IMR-90 (cell line): ENCODE data around the gene HOXA13. TPM values are rescaled to one million over a fixed set of nuclear protein-coding genes. Genes with fewer than 3 reads are reported as not detected.

Experiments used
- BHLHE40 ChIP-seq: fragments of 150-350 bp; IDR thresholded peaks from 2 replicates; pipeline ENCODE4 v1.6.1; 2016; ENCODE audit warnings: mild to moderate bottlenecking, low read depth, low read length
- CEBPB ChIP-seq: IDR thresholded peaks from 2 replicates; pipeline ENCODE4 v1.6.1; 2012; ENCODE audit warnings: low read depth, low read length, improper control_type of control experiment
- MAFK ChIP-seq: IDR thresholded peaks from 2 replicates; pipeline ENCODE4 v1.6.1; 2012; ENCODE audit warnings: low read depth, low read length, improper control_type of control experiment
- MAZ ChIP-seq: IDR thresholded peaks from 2 replicates; pipeline ENCODE4 v1.6.1; 2012; ENCODE audit warnings: low read depth, mild to moderate bottlenecking, low read length, improper control_type of control experiment, moderate library complexity, borderline replicate concordance
- MXI1 ChIP-seq: IDR thresholded peaks from 2 replicates; pipeline ENCODE4 v1.6.1; 2012; ENCODE audit warnings: low read depth, mild to moderate bottlenecking, low read length, moderate library complexity, borderline replicate concordance
- NFE2L2 ChIP-seq: fragments of 150-350 bp; IDR thresholded peaks from 2 replicates; pipeline ENCODE4 v1.6.1; 2016; ENCODE audit warnings: low read depth, mild to moderate bottlenecking, low read length
- RCOR1 ChIP-seq: IDR thresholded peaks from 2 replicates; pipeline ENCODE4 v1.6.1; 2012; ENCODE audit warnings: mild to moderate bottlenecking, low read length, improper control_type of control experiment; ENCODE audit not compliant: insufficient replicate concordance
- RFX5 ChIP-seq: IDR thresholded peaks from 2 replicates; pipeline ENCODE4 v1.8.0; 2012; ENCODE audit warnings: low read depth, mild to moderate bottlenecking, low read length, moderate library complexity
- polyA plus RNA-seq, 3 experiments: library from polyadenylated mRNA; depleted of rRNA; stranded (reverse); fragments of >200 nt; gene quantifications; 2 replicates each; pipeline ENCODE4 v1.2.3, GENCODE V29; 2012; ENCODE audit warnings: low replicate concordance in 1 of 3
- total RNA-seq: library from RNA; depleted of rRNA; stranded (reverse); fragments of >200 nt; gene quantifications from 2 replicates; pipeline ENCODE4 v1.2.3, GENCODE V29; 2012

The HOXA13 gene
- total and polyA plus RNA-seq, 2 of the 4 experiments (the other 2 are of a cell fraction), result not detected

DNA sequence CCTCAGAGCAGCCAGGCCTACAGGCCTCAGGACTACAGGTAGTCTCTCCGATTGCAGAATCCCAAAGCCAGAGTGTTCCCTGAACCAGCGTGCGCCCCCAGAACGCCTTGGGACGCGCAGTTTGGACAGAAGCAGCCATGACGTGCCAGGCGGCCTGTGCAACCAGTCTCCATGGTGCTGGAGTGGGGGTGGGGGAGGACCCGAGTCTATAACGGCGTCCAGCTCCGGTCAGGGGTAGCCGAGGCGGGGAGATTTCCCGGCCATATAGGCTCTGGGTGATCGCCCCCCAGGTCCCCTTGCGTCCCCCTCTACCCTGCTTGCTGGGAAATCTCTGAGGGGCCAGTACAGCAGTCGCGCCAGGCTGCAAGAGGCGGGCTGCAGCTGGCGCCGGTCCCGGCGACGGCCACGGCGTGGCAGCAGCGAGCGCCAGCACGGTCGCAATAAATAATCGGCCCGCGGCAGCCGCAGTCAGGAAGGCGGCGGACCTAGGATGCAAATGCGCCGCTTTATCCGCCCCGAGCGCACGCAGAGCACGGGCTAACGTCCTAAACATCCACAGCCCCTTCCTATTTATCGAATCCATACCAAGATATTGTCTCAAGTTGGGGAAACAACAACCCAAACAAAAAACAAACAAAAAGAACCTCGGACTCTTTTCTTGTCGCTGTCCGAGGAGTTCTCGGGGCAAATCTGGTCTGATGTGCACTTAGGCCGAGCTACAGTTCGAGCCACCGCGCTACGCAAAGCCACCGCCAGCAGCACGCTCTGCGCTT is 49.1 kb downstream of the HOXA13 start (continued):
- TF ChIP-seq MAFK (no peak), MAZ (no peak), RFX5 (no peak), RCOR1 (no peak), BHLHE40 (peak; percentile 58), MXI1 (no peak), CEBPB (no peak), NFE2L2 (no peak)
